ENCODE data around the gene DPF1. TPM values are rescaled to one million over a fixed set of nuclear protein-coding genes. Genes with fewer than 3 reads are reported as not detected.

DPF1 gene
- total RNA-seq, 2 donors from 2014 or later, result not detected

GRCh38 chr19:38203197-38203596, 20.8 kb downstream of the DPF1 start:
- Histone ChIP-seq H3K27me3 (no peaks in the 10 kb centered on the region), H3K4me1 (no peaks in the 10 kb centered on the region), H3K9me3 (no peaks in the 10 kb centered on the region), H3K36me3 (peaks cover 27% of the 10 kb centered on the region), H3K4me3 (no peak overlapping the region), H3K27ac (no peak overlapping the region)
- DNase-seq (ENCODE audit: low spot score), result no peak
- TF ChIP-seq CTCF (IDR thresholded peaks at IDR 0.05), result no peak

GRCh38 chr19:38202504-38202903, 21.5 kb downstream of the DPF1 start:
- Histone ChIP-seq H3K27ac (no peak overlapping the region), H3K27me3 (no peaks in the 10 kb centered on the region), H3K36me3 (peaks cover 27% of the 10 kb centered on the region), H3K9me3 (no peaks in the 10 kb centered on the region), H3K4me1 (no peaks in the 10 kb centered on the region), H3K4me3 (no peak overlapping the region)
- no peak for TF ChIP-seq CTCF (IDR thresholded peaks at IDR 0.05)
- DNase-seq (ENCODE audit: low spot score), result no peak

GRCh38 chr19:38201731-38202130, 22.3 kb downstream of the DPF1 start:
- no peak for DNase-seq (ENCODE audit: low spot score)
- no peaks in the 10 kb centered on the region for H3K9me3 ChIP-seq
- no peak for TF ChIP-seq CTCF (IDR thresholded peaks at IDR 0.05)
- H3K36me3 ChIP-seq, result peaks cover 24% of the 10 kb centered on the region
- H3K4me3 ChIP-seq, result no peak overlapping the region
- no peaks in the 10 kb centered on the region for H3K4me1 ChIP-seq
- no peak overlapping the region for H3K27ac ChIP-seq
- no peaks in the 10 kb centered on the region for H3K27me3 ChIP-seq

GRCh38 chr19:38199340-38199739, 24.7 kb downstream of the DPF1 start:
- no peak for DNase-seq (ENCODE audit: low spot score)
- Histone ChIP-seq H3K27ac (no peak overlapping the region), H3K4me3 (no peak overlapping the region), H3K27me3 (no peaks in the 10 kb centered on the region), H3K36me3 (peaks cover 15% of the 10 kb centered on the region), H3K9me3 (no peaks in the 10 kb centered on the region), H3K4me1 (no peaks in the 10 kb centered on the region)
- TF ChIP-seq CTCF (IDR thresholded peaks at IDR 0.05), result no peak

GRCh38 chr19:38197937-38198704, 25.9 kb downstream of the DPF1 start:
- no peak for TF ChIP-seq CTCF (IDR thresholded peaks at IDR 0.05)
- no peaks in the 10 kb centered on the region for H3K9me3 ChIP-seq
- no peak overlapping the region for H3K27ac ChIP-seq
- peaks cover 15% of the 10 kb centered on the region for H3K36me3 ChIP-seq
- H3K27me3 ChIP-seq, result no peaks in the 10 kb centered on the region
- DNase-seq (ENCODE audit: low spot score), result no peak
- no peaks in the 10 kb centered on the region for H3K4me1 ChIP-seq
- H3K4me3 ChIP-seq, result no peak overlapping the region
